Measurements from ENCODE around the gene ZNF646.

DNA sequence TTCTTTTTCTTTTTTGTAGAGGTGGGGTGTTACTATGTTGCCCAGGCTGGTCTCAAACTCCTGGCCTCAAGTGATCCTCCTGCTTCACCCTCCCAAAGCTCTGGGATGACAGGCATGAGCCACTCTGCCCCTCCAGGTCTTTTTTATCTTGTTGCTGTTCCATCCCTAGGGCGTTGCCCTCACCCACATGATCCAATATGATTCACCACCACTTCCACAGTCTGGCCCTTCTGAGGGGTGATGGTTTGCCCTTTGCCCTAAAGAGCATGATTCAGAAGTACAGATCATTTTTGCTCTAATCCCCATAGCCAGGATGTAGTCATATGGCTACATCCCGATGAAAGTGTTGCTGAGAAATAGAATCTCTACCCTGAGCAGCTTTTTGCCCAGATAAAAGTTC, 22.1 kb upstream of the ZNF646 start:
- TF ChIP-seq, protein P1, sequence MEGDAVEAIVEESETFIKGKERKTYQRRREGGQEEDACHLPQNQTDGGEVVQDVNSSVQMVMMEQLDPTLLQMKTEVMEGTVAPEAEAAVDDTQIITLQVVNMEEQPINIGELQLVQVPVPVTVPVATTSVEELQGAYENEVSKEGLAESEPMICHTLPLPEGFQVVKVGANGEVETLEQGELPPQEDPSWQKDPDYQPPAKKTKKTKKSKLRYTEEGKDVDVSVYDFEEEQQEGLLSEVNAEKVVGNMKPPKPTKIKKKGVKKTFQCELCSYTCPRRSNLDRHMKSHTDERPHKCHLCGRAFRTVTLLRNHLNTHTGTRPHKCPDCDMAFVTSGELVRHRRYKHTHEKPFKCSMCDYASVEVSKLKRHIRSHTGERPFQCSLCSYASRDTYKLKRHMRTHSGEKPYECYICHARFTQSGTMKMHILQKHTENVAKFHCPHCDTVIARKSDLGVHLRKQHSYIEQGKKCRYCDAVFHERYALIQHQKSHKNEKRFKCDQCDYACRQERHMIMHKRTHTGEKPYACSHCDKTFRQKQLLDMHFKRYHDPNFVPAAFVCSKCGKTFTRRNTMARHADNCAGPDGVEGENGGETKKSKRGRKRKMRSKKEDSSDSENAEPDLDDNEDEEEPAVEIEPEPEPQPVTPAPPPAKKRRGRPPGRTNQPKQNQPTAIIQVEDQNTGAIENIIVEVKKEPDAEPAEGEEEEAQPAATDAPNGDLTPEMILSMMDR (IDR thresholded peaks at IDR 0.05): no peak
- TF ChIP-seq POLR2A (IDR thresholded peaks at IDR 0.05): no peak
